IPS-NIHi11 (cell line): Measurements from ENCODE around the gene HAUS2.

Experiments
- DNase-seq: peaks from one replicate; pipeline ENCODE4 v3.0.0; 2012; ENCODE audit warnings: mixed read lengths, low spot score

Gene HAUS2

DNA sequence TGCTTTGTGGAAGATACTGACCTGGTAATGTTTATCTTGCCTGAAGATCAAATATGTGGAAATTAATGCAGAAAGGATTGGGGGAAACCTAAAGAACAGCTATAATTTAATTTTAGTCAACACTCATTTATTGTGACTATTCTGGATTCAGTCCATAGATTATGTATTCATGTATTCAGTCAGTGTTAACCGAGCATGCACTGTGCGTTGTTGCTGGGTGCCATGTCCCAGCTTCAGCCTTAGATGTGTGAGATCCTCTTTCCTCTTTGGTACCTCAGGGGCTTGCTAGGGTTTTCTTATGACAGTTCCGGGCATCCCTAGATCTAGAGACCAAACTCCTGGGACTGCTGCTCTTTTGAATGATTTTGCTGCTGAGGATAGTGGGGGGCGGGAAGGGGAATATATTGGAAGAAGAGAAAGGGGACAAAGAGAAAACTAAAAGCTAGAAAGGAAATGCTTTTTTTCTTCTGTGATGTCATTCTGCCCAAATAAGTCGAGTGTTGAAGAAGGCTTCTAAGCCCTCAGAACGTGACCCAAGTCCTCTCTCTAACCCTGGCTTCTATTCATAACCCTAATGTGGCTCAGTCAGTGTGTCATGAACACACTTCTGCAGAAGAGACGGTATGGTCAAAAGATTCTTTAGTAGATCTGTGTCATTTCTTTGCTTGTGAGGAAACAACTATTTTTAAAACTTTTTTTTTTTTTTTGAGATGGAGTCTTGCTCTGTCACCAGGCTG is 60.3 kb downstream of the HAUS2 start:
- no peak for DNase-seq

DNA sequence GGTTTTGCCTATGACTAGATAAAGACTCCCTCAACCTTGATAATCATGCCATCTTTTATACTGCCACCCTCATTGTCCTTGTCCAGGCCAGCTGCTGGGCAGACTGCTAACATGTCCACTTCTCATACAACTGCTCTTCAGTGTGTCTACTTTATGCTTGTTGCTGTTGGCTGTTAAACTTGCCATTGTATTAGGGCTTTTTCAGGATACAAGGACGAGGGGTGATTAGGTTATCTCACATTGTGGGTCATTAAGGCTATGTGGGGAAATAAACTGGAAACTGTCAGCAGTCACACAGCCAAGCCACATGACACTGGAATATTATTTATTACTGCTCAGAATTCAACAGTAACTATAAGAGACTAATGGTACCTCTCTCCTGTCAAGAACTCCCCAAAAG is 62.9 kb downstream of the HAUS2 start:
- DNase-seq, result no peak

DNA sequence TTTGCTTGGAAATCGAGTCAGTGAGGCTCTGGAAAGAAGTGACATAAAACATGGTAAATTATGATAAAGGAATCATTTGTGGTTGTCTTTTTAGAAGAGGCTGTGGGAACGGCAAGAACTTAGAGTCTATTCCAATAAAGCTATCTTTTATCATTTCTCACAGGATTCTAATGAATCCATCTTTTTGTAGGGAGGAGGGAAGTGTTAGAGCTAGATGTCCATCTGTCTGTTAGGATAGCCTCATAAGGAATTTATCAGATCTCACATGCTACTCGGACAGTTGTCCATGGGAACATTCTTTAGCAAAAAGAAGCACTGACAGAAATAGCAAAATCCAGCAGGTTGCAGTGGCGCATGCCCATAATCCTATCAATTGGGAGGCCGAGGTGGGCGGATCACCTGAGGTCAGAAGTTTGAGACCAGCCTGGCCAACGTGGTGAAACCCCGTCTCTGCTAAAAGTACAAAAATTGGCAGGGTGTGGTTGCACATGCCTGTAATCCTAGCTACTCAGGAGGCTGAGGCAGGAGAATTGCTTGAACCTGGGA is 63.8 kb downstream of the HAUS2 start:
- no peak for DNase-seq

DNA sequence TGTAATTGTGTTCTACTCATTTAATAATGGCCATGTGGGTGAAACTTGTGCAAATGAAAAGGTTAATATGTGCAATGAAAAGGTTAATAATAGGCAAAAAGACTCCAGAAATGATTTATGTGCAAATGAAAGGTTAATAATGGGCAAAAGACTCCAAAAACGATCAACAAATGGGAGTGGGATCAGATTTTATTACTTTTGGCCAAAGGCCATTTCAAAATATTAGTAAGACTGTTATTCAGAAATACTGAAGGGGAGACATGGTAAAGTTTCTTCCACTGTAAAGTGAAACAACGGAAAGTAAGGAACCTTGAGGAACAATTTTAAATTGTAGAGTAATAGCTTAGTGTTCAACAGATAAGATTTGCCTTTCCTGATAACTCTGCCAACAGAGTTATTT is 67.5 kb downstream of the HAUS2 start:
- DNase-seq, result no peak
